MM.1S (cell line): ENCODE results near the gene CCR3.

Experiments
- EZH2 ChIP-seq: fragments of 300-600 bp; sonication (generic); optimal IDR thresholded peaks from 2 replicates; pipeline ENCODE3; 2017; ENCODE audit warnings: low read depth, mild to moderate bottlenecking, antibody characterized with exemption, low read length, mixed read lengths
- TF ChIP-seq, protein P1 (sequence below): fragments of 300-600 bp; sonication (generic); IDR thresholded peaks from 2 replicates; pipeline ENCODE4 v1.5.1; 2016; ENCODE audit warnings: antibody characterized with exemption, low read length, mixed read lengths

DNA sequence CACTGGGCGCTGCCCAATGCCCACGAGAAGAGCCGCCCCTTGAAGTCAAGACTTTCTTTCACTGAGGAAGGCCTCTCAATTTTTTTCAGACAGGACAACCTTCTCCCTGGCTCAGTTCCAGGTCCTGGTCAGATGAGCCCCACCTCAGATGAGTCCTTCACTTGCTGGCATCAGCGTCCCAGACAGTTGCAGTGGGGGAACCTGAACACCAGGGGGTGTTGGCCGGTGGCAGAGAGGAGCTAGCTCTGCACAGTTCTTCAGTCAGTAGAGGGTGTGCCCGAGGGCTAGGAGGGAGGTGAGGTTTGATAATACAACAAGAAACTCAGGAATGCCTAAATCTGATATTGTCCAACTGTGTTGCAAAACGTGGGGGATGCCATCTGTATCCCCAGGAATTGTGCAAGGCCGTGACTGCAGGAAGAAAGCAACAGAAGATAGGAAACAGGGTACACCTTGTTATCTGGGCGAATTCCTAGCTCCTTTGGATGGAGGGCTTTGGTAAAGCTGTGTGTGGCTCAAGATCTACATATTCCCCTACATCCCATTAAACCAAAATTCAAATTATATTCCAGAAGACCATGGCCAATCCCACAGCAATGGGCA lies 34.3 kb downstream of the CCR3 start:
- TF ChIP-seq, protein P1, sequence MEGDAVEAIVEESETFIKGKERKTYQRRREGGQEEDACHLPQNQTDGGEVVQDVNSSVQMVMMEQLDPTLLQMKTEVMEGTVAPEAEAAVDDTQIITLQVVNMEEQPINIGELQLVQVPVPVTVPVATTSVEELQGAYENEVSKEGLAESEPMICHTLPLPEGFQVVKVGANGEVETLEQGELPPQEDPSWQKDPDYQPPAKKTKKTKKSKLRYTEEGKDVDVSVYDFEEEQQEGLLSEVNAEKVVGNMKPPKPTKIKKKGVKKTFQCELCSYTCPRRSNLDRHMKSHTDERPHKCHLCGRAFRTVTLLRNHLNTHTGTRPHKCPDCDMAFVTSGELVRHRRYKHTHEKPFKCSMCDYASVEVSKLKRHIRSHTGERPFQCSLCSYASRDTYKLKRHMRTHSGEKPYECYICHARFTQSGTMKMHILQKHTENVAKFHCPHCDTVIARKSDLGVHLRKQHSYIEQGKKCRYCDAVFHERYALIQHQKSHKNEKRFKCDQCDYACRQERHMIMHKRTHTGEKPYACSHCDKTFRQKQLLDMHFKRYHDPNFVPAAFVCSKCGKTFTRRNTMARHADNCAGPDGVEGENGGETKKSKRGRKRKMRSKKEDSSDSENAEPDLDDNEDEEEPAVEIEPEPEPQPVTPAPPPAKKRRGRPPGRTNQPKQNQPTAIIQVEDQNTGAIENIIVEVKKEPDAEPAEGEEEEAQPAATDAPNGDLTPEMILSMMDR = peak; percentile 93
- no peak for TF ChIP-seq EZH2
